ENCODE results near the gene TYSND1.

DNA sequence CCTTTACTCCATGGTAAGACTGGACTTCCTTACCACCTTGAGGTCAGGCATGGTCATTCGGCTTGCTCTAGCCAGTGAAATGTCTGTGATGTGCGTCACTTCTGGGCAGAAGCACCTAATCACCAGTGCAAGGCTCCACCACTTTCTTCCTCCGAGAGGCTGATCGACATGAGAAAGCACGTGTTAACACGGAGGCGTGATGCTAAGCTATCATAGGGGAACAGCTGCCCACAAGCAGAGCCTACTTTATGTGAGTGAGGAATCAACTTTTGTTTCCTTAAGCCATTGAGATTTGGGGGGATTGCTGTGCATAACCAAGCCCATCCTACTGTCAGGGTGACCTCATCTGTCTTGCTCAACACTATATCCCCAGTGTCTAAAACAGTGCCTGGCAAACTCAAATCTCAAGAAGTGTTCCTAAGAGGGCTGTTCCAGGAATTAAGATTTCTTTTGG is 46.9 kb upstream of the TYSND1 start:
- no peak for TF ChIP-seq CTCF (IDR thresholded peaks at IDR 0.05)
- TF ChIP-seq POLR2A (IDR thresholded peaks at IDR 0.05): no peak

Data from body of pancreas (tissue), 4 donors.